ENCODE measurements around the gene SORBS1.

SORBS1 gene

DNA sequence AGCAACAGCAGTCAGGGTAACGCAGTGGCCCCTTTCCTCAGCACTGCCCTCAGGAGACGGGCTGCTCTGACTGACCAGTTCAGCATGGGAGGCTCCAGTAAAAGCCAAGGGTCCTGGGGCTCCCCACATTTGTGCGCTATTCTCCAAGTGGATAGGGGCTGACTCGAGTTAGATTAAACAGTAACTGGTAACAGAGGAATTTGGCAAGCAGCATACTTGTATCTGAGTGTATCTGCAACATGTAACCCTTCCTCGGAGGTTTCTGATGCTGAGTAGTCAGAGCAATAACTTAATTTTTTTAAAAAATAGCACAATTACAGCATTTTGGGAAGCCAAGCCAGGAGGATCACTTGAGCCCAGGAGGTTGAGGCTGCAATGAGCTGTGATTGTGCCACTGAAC is 22.8 kb downstream of the SORBS1 start:
- no peak for DNase-seq

DNA sequence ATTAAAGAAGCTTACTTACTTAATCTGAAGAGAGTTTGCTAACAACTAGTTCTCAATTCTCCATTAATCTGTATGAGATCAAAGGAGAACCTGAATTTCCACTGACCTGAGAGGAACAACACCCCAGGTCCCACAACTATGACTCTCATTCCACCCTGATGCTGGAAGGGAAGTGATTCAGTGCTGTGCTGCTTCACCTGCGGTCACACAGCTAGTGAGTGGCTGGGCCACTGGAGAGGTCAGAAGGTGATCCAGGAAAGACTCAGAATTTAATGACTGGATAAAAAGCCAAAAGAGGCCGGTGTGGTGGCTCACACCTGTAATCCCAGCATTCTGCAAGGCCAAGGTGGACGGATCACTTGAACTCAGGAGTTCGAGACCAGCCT is 23.6 kb downstream of the SORBS1 start:
- no peak for DNase-seq

DNA sequence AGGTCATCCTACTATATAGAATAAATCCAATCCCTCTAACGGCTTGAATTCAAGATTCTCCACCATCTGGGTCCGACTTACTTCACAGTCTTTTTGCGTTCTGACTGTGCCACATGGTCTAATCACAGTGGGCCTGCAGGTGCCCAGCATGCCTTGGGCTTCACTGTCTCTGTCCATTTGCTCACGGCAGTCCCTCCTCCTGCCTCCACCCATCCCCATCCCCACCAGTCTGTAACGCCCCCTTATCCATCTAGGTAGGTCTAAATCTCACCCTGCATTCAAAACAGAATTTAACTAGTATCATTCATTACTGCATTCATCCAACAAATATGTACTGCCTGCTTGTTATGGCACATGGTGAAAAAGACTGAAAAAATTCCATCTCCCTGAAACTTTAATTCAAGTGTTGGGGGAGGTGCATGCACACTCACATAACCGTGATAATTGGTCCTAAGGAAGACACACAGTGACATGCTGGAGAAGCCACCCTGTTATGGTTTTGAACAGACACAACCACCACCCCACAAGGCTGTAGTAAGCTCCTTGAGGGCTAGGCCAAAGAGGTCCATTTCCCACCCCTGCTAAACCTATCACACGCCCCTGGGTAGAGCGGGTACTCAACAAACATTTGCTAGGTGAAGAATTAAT is 24.2 kb downstream of the SORBS1 start:
- DNase-seq, result no peak

- no peak for DNase-seq
Measured at GRCh38 chr10:95536017-95536416, 25.2 kb downstream of the SORBS1 start.

DNA sequence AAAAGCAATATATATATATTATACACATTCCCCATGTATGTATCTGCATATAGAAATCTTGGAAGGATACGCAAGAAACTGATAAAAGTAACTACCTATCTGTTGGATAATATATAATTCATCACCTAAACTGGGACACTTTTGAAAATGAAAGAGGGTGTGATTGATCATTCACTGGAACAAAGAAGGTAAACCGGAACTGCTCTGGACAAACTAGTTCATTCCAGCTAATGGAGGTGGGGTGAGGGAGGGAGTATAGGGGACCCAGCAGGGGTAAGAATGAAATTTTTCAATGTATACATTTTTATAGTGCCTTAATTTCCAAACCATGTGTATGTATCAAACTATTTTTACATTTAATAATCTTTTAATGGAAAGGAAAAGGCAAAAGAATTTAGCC is 25.6 kb downstream of the SORBS1 start:
- no peak for DNase-seq

DNA sequence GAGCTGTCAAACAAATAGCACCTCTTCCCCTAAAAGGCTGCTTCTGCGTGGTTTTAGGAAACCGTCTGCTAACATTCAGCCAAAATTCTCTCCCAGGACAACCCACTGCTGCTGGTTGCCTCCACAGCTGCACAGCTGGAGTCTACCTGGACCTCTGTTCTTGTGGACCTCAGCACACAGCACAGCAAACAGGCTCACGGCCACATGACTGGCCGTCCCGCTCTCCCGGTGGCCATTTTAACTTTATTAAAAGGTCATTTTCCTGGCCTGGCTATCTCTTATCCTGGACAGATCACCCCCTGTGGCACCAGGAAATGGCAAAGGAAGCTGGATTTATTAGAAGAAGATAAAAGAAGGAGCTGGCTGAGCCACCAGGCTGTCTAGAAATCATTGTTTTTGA is 27.6 kb downstream of the SORBS1 start:
- no peak for DNase-seq

GRCh38 chr10:95532536-95532935 is 28.6 kb downstream of the SORBS1 start:
- no peak for DNase-seq

GRCh38 chr10:95531994-95532399 is 29.2 kb downstream of the SORBS1 start:
- no peak for DNase-seq

- DNase-seq, result no peak
Measured at GRCh38 chr10:95531058-95531809, 29.9 kb downstream of the SORBS1 start.

GRCh38 chr10:95530561-95530960 is 30.6 kb downstream of the SORBS1 start:
- no peak for DNase-seq

DNA sequence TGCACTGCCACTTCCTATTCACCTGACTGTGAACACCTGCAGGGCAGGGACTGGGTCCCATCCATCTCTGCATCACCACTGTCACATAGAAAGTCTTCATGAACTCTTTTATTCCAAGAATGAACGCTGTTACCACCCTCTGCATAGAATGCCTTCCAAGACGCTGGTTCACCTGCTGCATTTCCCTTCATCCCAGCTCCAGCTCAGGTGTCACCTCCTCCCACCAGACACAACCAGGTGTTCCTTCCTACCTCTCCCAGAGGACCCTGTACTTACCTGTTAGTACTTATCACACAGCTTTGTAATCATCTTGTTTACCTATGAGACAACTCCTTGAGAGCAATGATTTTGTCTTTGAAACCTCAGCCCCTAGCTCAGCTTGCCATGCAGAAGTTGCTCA is 31.1 kb downstream of the SORBS1 start:
- no peak for DNase-seq

DNA sequence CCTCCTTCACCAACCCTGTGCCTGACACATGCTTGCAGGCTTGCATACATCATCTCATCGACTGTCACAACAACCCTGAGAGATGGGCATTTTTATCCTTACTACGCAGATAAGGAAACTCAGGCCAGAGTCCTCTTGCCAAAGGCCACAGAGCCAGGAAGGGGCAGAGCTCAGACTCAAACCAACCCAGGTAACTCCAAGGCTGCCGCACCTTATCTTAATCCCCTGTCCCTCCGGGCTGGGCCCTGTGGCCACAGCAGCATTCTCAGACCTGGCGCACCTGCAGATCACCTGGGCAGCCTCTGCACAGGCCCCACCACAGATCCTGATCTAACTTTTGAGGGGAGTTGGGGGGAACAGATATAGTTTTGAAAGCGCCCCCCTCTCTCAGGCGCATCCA is 35.1 kb downstream of the SORBS1 start:
- no peak for DNase-seq

DNA sequence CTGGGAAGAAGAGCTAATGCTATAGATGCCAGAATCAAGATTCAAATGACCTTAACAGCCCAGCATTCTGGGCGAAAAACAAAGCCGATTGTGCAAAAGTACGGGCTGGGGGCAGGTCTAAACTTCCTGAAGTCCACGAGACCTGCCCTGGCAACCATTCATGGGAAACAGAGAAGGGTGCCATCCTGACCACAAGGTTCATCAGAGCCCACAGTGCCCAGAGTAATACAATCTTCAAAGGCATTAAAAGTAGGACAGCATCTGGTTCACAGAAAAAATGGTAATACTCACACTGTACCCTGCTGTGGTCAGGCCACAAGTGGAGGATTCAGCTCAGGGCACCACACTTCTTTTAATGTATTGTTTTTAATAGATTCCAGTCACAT is 36.1 kb downstream of the SORBS1 start:
- no peak for DNase-seq

GRCh38 chr10:95524358-95525032 is 36.7 kb downstream of the SORBS1 start:
- no peak for DNase-seq

GRCh38 chr10:95522117-95522516 is 39.1 kb downstream of the SORBS1 start:
- DNase-seq, result no peak

GRCh38 chr10:95520617-95521016 is 40.6 kb downstream of the SORBS1 start:
- no peak for DNase-seq

GRCh38 chr10:95518455-95519452 is 42.4 kb downstream of the SORBS1 start:
- DNase-seq, result no peak

DNA sequence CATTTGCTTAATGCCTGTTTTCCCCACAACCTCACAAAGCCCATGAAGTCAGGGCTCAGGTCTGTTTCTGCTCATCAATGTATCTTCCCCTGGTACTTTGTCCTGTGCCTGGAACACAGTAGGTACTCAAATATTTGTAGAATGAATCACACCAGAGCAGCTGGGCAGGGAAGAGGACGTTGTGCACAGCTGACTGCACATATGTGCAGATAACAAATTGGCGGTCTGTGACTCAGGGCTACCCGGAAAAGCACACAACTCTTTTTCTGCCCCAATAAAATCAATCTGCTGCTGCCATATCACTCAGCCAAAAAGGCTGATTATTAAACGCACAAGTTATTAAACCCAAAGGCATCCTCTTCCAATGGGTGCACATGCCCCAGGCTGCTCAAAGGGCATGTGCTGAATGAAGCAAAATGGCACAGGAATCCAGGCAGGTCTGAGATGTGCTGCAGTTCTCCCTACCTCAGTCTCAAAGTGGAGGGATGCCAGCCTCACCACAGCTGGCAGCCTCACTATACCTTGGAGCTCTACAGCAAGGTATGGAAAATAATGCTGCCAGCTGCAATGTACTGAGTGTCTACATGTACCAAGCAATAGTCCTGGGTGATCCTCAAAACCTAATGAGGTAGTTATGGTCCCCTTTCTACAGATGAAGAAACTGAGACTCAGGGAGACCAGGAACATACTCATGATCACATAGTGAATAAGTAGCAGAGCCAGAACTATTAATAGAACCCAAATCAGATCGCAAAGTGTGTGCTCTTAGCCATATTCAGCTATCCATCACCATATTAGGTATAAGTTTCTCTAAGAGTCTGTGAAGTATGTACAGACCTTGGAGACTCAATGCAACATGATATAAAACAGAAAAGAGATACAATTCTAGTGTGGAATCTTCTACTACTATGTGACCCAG is 43.4 kb downstream of the SORBS1 start:
- no peak for DNase-seq

DNA sequence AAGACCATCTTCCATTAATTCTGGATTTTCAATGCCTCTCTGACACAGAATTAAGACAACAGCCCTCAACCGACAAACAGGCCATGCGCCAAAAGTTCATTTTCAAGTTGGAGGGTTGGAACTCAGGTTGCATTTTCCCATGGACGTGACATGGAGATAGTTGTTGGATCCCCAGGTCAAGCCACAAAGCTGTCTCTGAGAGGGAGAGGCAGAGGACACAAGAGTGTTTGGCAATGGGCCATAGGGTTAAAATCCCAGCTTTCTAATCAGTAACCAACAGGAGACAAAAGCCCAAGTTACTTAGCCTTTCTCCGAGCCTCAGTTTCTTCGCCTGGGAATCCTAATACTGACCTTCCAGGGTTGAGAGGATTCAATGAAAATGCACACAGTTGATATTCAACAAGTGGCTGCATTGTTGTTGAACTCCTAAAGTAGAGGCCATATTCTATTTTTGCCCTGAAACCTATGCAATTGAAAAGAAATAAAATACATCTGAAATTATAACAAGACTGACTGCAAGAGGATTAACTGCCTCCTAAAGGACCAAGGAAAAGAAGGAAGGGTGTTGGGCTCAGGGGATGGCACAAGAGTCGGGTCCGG is 44.3 kb downstream of the SORBS1 start:
- no peak for DNase-seq

- no peak for DNase-seq
Measured at GRCh38 chr10:95513941-95514392, 47.2 kb downstream of the SORBS1 start.

DNA sequence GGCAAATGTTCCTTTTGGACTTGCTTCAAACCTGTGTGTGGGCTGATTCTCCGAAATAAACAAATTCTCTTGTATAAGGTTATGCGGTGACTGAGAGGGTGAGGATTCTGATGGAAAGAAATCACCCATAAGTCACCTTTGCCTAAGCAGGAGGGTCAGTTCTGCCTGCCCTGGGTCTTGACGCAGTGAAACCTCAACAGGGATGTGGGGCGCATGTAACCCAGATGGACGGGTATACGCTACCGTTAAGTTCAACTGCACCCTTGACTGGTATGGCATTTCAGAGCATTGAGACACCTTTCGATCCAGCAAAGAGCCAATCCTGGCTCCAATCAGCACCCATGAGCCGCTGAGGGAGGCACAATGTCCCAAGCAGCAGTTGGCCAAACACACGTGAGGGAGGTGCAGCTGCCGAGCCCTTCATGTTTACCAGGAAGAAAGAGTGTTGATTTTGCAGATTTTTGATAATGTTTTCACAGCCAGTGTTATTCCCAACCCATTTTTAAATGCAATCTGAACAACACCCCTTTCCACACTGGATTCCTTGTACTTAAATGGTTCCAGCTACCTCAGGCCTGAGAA is 48.1 kb downstream of the SORBS1 start:
- no peak for DNase-seq
